ENCODE measurements around the gene TBC1D13.

DNA sequence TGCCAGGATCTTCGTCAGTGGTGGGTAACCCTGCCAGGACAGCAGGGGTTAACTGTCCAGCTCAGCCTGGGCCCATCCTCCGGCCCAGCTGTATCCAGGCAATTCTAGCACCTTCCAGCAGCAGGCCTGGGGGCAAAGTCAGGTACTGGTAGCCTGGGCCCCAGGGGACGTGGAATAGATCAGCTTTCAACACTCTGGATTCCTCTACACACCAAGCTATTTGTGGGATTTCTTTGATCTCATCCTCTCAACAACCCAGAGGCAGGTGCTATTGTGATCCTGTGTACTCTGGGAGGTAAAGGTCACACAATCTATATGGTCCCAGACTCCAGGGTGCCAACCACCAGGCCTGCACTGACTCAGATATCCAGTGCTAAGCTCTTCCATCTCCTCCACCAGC is 51.3 kb downstream of the TBC1D13 start:
- TF ChIP-seq EZH2 (IDR thresholded peaks at IDR 0.05; ENCODE audit: borderline replicate concordance, low read length): no peak
- TF ChIP-seq, protein P1, sequence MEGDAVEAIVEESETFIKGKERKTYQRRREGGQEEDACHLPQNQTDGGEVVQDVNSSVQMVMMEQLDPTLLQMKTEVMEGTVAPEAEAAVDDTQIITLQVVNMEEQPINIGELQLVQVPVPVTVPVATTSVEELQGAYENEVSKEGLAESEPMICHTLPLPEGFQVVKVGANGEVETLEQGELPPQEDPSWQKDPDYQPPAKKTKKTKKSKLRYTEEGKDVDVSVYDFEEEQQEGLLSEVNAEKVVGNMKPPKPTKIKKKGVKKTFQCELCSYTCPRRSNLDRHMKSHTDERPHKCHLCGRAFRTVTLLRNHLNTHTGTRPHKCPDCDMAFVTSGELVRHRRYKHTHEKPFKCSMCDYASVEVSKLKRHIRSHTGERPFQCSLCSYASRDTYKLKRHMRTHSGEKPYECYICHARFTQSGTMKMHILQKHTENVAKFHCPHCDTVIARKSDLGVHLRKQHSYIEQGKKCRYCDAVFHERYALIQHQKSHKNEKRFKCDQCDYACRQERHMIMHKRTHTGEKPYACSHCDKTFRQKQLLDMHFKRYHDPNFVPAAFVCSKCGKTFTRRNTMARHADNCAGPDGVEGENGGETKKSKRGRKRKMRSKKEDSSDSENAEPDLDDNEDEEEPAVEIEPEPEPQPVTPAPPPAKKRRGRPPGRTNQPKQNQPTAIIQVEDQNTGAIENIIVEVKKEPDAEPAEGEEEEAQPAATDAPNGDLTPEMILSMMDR (IDR thresholded peaks at IDR 0.05; ENCODE audit: low read length): no peak

Data from OCI-LY1 (cell line).